ENCODE results near the gene HNRNPH1. TPM values are rescaled to one million over a fixed set of nuclear protein-coding genes. Genes with fewer than 3 reads are reported as not detected.

HNRNPH1 gene
- total RNA-seq, 1 donor from 2014 or later, result 348 TPM

DNA sequence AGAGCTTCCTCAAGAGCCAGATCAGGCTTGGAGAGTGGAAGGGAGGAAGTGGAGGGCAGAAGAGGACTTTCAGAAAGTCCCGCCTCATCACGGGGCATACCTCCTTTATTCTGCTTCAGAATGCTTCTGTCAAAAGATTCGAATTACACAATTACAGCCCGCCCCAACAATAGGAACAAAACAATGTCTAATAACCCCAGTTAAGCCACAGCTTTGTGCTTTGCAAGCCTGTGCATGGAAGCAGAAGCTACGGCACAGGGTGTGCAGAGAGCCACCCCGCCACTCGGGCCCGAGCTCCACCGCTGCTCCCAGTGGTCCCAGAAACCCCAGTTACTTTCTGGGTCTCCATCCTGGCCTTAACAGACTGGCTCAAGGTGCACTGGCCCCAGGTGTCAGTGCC is 23.5 kb downstream of the HNRNPH1 start:
- peaks cover 29% of the 10 kb centered on the region for H3K36me3 Mint-ChIP-seq (ENCODE audit: low read depth)
- TF ChIP-seq, protein P1, sequence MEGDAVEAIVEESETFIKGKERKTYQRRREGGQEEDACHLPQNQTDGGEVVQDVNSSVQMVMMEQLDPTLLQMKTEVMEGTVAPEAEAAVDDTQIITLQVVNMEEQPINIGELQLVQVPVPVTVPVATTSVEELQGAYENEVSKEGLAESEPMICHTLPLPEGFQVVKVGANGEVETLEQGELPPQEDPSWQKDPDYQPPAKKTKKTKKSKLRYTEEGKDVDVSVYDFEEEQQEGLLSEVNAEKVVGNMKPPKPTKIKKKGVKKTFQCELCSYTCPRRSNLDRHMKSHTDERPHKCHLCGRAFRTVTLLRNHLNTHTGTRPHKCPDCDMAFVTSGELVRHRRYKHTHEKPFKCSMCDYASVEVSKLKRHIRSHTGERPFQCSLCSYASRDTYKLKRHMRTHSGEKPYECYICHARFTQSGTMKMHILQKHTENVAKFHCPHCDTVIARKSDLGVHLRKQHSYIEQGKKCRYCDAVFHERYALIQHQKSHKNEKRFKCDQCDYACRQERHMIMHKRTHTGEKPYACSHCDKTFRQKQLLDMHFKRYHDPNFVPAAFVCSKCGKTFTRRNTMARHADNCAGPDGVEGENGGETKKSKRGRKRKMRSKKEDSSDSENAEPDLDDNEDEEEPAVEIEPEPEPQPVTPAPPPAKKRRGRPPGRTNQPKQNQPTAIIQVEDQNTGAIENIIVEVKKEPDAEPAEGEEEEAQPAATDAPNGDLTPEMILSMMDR (IDR thresholded peaks at IDR 0.05), result no peak
- DNase-seq (ENCODE audit: low spot score), result no peak
- H3K9me3 Mint-ChIP-seq (ENCODE audit: low read depth), result no peaks in the 10 kb centered on the region
- no peaks in the 10 kb centered on the region for H3K27me3 Mint-ChIP-seq (ENCODE audit: low read depth)
- no peaks in the 10 kb centered on the region for H3K4me1 Mint-ChIP-seq (ENCODE audit: low read depth)
- no peak overlapping the region for H3K4me3 Mint-ChIP-seq (ENCODE audit: unreplicated experiment)
- H3K27ac Mint-ChIP-seq (ENCODE audit: unreplicated experiment), result peak overlapping the region; percentile 61

DNA sequence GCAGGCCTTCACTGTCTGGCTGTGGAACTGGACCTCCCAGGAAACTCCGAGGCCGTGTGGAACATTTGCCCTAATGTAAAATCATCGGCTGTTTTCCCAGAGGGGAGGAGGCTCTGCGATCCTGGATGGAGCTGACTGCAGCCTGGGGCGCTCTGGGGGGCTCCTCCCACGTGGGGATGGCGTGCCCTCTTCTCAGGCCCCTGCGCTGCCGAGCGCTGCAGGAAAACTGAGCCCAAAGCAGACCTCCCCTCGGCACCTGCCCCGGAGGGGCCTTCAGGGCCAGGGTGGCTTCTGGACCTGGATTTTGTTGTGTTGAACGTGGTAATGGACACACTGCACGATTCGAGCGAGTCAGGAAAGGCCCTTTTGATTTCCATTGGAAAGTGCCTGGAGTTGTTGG is 23.9 kb downstream of the HNRNPH1 start:
- Mint-ChIP-seq H3K4me1 (ENCODE audit: low read depth) (no peaks in the 10 kb centered on the region), H3K9me3 (ENCODE audit: low read depth) (no peaks in the 10 kb centered on the region), H3K27me3 (ENCODE audit: low read depth) (no peaks in the 10 kb centered on the region), H3K27ac (ENCODE audit: unreplicated experiment) (peak overlapping the region; percentile 61), H3K4me3 (ENCODE audit: unreplicated experiment) (no peak overlapping the region), H3K36me3 (ENCODE audit: low read depth) (peaks cover 32% of the 10 kb centered on the region)
- DNase-seq (ENCODE audit: low spot score), result no peak
- TF ChIP-seq, protein P1 (IDR thresholded peaks at IDR 0.05), result no peak

DNA sequence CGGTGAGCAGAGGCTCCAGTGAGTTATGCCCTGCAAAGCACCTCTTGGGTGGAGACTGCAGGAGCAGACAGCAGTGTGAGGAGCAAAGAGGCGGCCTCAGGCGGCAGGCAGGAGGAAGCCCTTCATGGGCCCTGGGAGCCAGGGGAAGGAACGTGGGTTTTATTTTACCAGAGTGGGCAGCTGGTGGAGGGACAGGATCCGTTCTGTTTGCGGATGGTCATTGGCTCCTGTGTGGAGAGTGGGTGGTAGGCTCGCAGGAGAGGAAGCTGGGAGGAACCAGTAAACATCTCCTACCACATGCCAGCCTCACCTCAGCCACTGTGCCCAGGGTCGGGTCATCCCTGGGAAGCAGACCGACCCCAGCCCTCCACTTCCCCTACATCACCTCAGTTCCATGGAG is 24.4 kb downstream of the HNRNPH1 start:
- Mint-ChIP-seq H3K27ac (ENCODE audit: unreplicated experiment) (no peak overlapping the region), H3K27me3 (ENCODE audit: low read depth) (no peaks in the 10 kb centered on the region), H3K4me3 (ENCODE audit: unreplicated experiment) (no peak overlapping the region), H3K36me3 (ENCODE audit: low read depth) (peaks cover 32% of the 10 kb centered on the region), H3K9me3 (ENCODE audit: low read depth) (no peaks in the 10 kb centered on the region), H3K4me1 (ENCODE audit: low read depth) (no peaks in the 10 kb centered on the region)
- no peak for DNase-seq (ENCODE audit: low spot score)
- TF ChIP-seq, protein P1 (IDR thresholded peaks at IDR 0.05), result no peak

DNA sequence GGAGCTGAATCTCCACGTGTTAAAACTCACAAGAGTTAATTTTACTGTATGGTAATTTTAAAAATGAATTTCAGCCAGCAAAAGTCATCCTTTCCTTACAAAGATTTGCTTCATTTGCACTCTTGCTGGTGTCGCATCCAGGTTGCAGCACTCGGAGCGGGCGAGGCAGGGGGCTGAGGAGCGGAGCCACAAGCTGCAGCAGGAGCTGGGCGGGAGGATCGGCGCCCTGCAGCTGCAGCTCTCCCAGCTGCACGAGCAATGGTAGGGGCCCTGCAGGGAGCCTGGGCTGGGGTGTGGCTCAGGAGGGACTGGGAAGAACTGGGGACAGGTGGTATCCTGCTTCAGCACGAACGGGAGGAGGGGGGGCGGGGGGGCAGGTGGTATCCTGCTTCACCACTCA is 27.1 kb downstream of the HNRNPH1 start:
- Mint-ChIP-seq H3K27ac (ENCODE audit: unreplicated experiment) (no peak overlapping the region), H3K9me3 (ENCODE audit: low read depth) (no peaks in the 10 kb centered on the region), H3K4me1 (ENCODE audit: low read depth) (no peaks in the 10 kb centered on the region), H3K27me3 (ENCODE audit: low read depth) (no peaks in the 10 kb centered on the region), H3K36me3 (ENCODE audit: low read depth) (peaks cover 45% of the 10 kb centered on the region), H3K4me3 (ENCODE audit: unreplicated experiment) (no peak overlapping the region)
- DNase-seq (ENCODE audit: low spot score), result no peak
- TF ChIP-seq, protein P1 (IDR thresholded peaks at IDR 0.05), result no peak

DNA sequence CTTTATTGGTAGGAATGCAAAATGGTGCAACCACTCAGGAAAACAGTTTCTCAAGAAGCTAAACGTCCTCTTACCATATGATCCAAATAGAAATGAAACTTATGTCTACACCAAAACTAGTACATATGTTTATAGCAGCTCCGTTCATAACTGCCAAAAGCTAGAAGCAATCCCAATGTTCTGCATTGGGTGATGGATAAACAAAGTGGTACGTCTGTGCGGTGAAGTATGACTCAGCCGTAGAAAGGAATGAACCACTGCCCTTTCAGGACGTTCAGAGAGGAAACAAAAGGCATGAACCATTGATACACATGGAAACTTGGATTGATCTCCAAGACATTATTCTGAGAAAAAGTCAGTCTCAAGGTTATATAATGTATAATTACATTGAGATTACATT is 27.6 kb downstream of the HNRNPH1 start:
- TF ChIP-seq, protein P1 (IDR thresholded peaks at IDR 0.05), result no peak

More for the DNA sequence above, 27.6 kb downstream of the HNRNPH1 start:
- Mint-ChIP-seq H3K27ac (ENCODE audit: unreplicated experiment) (no peak overlapping the region), H3K4me1 (ENCODE audit: low read depth) (no peaks in the 10 kb centered on the region), H3K9me3 (ENCODE audit: low read depth) (no peaks in the 10 kb centered on the region), H3K4me3 (ENCODE audit: unreplicated experiment) (no peak overlapping the region), H3K36me3 (ENCODE audit: low read depth) (peaks cover 47% of the 10 kb centered on the region), H3K27me3 (ENCODE audit: low read depth) (no peaks in the 10 kb centered on the region)
- DNase-seq (ENCODE audit: low spot score), result no peak
